Activated CD4-positive, alpha-beta T cell treated with anti-CD3 and anti-CD28 coated beads, Interleukin-2, amount 10 ng/mL, durations not matched to agents 24 days and 14 days (primary cell): Measurements from ENCODE around the gene LZTS3. TPM values are rescaled to one million over a fixed set of nuclear protein-coding genes. Genes with fewer than 3 reads are reported as not detected.
"Not testable (repeated sequence)": the region's sequence is repeated elsewhere in the genome, so short reads cannot be mapped to it uniquely, and the experiment has no call there.

Source experiments
- DNase-seq: peaks from one replicate; pipeline ENCODE4 v3.0.0; 2022
- H3K27ac Mint-ChIP-seq: one replicate; pipeline ENCODE4 v1.8.0; 2022; ENCODE audit warnings: mild to moderate bottlenecking, mixed read lengths
- H3K27me3 Mint-ChIP-seq: one replicate; pipeline ENCODE4 v1.8.0; 2022; ENCODE audit warnings: mixed read lengths
- H3K36me3 Mint-ChIP-seq: one replicate; pipeline ENCODE4 v1.8.0; 2022; ENCODE audit warnings: low read depth, mild to moderate bottlenecking, mixed read lengths
- H3K4me1 Mint-ChIP-seq: one replicate; pipeline ENCODE4 v1.8.0; 2021; ENCODE audit warnings: mixed read lengths
- H3K4me3 Mint-ChIP-seq: one replicate; pipeline ENCODE4 v1.8.0; 2022; ENCODE audit warnings: mild to moderate bottlenecking, moderate library complexity, mixed read lengths
- H3K9me3 Mint-ChIP-seq: one replicate; pipeline ENCODE4 v1.8.0; 2021; ENCODE audit warnings: mixed read lengths
- intact Hi-C: fragments of 100-400 bp; cut with micrococcal nuclease; formaldehyde crosslinking; loops from one replicate; pipeline ENCODE4 v1.15.1; 2023
- total RNA-seq: library from RNA; stranded (reverse); gene quantifications from 2 replicates; pipeline ENCODE4 v1.2.3, GENCODE V29; 2022

The LZTS3 gene
- total RNA-seq, 1 donor from 2014 or later: 0.54 TPM

- intact Hi-C loops, H3K4me3 Mint-ChIP-seq, DNase-seq, H3K27ac Mint-ChIP-seq, H3K9me3 Mint-ChIP-seq, H3K27me3 Mint-ChIP-seq: not testable (repeated sequence)
- Mint-ChIP-seq H3K36me3 (peaks cover 43% of the 10 kb centered on the region), H3K4me1 (peaks cover 31% of the 10 kb centered on the region)
Measured at GRCh38 chr20:3125776-3126526, 47.4 kb downstream of the LZTS3 start.

- DNase-seq, H3K4me3 Mint-ChIP-seq, intact Hi-C loops, H3K9me3 Mint-ChIP-seq, H3K27ac Mint-ChIP-seq, H3K27me3 Mint-ChIP-seq: not testable (repeated sequence)
- Mint-ChIP-seq H3K36me3 (peaks cover 48% of the 10 kb centered on the region), H3K4me1 (peaks cover 35% of the 10 kb centered on the region)
Measured at GRCh38 chr20:3124773-3125560, 48.4 kb downstream of the LZTS3 start.

- H3K9me3 Mint-ChIP-seq, H3K27ac Mint-ChIP-seq, H3K4me3 Mint-ChIP-seq, DNase-seq, H3K27me3 Mint-ChIP-seq, intact Hi-C loops: not testable (repeated sequence)
- Mint-ChIP-seq H3K36me3 (peaks cover 48% of the 10 kb centered on the region), H3K4me1 (peaks cover 35% of the 10 kb centered on the region)
Measured at GRCh38 chr20:3124163-3124562, 49.2 kb downstream of the LZTS3 start.

GRCh38 chr20:3123542-3123941 lies 49.8 kb downstream of the LZTS3 start:
- no peaks in the 10 kb centered on the region for H3K27me3 Mint-ChIP-seq
- DNase-seq: no peak
- H3K36me3 Mint-ChIP-seq: peaks cover 50% of the 10 kb centered on the region
- H3K4me1 Mint-ChIP-seq: peaks cover 32% of the 10 kb centered on the region
- no peaks in the 10 kb centered on the region for H3K9me3 Mint-ChIP-seq
- no peak overlapping the region for H3K4me3 Mint-ChIP-seq
- H3K27ac Mint-ChIP-seq: peak overlapping the region; percentile 84
- intact Hi-C loops: loop anchor here (2.0 kb wide), 1 partner anchor 33 kb away; no protein-coding TSS in a partner anchor

GRCh38 chr20:3121955-3122610 lies 51.3 kb downstream of the LZTS3 start:
- H3K4me3 Mint-ChIP-seq: peak overlapping the region; percentile 69
- H3K27me3 Mint-ChIP-seq: no peaks in the 10 kb centered on the region
- H3K27ac Mint-ChIP-seq: peak overlapping the region; percentile 82
- intact Hi-C loops: loop anchor here (2.0 kb wide), 1 partner anchor 35 kb away; no protein-coding TSS in a partner anchor
- peaks cover 48% of the 10 kb centered on the region for H3K36me3 Mint-ChIP-seq
- H3K9me3 Mint-ChIP-seq: no peaks in the 10 kb centered on the region
- no peak for DNase-seq
- peaks cover 34% of the 10 kb centered on the region for H3K4me1 Mint-ChIP-seq

- DNase-seq: peak; percentile 79
- H3K36me3 Mint-ChIP-seq: peaks cover 45% of the 10 kb centered on the region
- no peaks in the 10 kb centered on the region for H3K9me3 Mint-ChIP-seq
- no peaks in the 10 kb centered on the region for H3K27me3 Mint-ChIP-seq
- H3K4me3 Mint-ChIP-seq: peak overlapping the region; percentile 69
- H3K27ac Mint-ChIP-seq: peak overlapping the region; percentile 82
- intact Hi-C loops: no loop called here
- peaks cover 34% of the 10 kb centered on the region for H3K4me1 Mint-ChIP-seq
Measured at GRCh38 chr20:3121271-3121911, 52.0 kb downstream of the LZTS3 start.

GRCh38 chr20:3119044-3119443 lies 54.3 kb downstream of the LZTS3 start:
- intact Hi-C loops: loop anchor here (5.0 kb wide), 1 partner anchor 37 kb away; the partner anchor contains the start of gene AVP
- H3K27ac Mint-ChIP-seq: no peak overlapping the region
- H3K36me3 Mint-ChIP-seq: peaks cover 38% of the 10 kb centered on the region
- no peaks in the 10 kb centered on the region for H3K27me3 Mint-ChIP-seq
- no peak for DNase-seq
- no peaks in the 10 kb centered on the region for H3K9me3 Mint-ChIP-seq
- peaks cover 35% of the 10 kb centered on the region for H3K4me1 Mint-ChIP-seq
- no peak overlapping the region for H3K4me3 Mint-ChIP-seq

- not testable (repeated sequence) for H3K4me3 Mint-ChIP-seq, H3K9me3 Mint-ChIP-seq, H3K27me3 Mint-ChIP-seq, H3K27ac Mint-ChIP-seq
- intact Hi-C loops: loop anchor here (1.0 to 5.0 kb wide), 2 partner anchors 36 to 198 kb away; partner anchors contain the start of gene AVP
- Mint-ChIP-seq H3K4me1 (peaks cover 29% of the 10 kb centered on the region), H3K36me3 (peaks cover 37% of the 10 kb centered on the region)
- DNase-seq: peak; percentile 85
Measured at GRCh38 chr20:3117839-3118379, 55.4 kb downstream of the LZTS3 start.

- Mint-ChIP-seq H3K4me3 (no peak overlapping the region), H3K27ac (no peak overlapping the region), H3K27me3 (no peaks in the 10 kb centered on the region)
Measured at GRCh38 chr20:3116341-3116740, 57.0 kb downstream of the LZTS3 start.

GRCh38 chr20:3115190-3116107 lies 57.9 kb downstream of the LZTS3 start:
- Mint-ChIP-seq H3K36me3 (peaks cover 24% of the 10 kb centered on the region), H3K9me3 (no peaks in the 10 kb centered on the region), H3K27ac (no peak overlapping the region), H3K27me3 (no peaks in the 10 kb centered on the region), H3K4me3 (no peak overlapping the region), H3K4me1 (peaks cover 5% of the 10 kb centered on the region)
- DNase-seq: peak; percentile 74
- intact Hi-C loops: loop anchor here (1.0 to 5.0 kb wide), 2 partner anchors 33 to 61 kb away; partner anchors contain the start of gene AVP

More at GRCh38 chr20:3116341-3116740, 57.0 kb downstream of the LZTS3 start:
- H3K4me1 Mint-ChIP-seq: peaks cover 13% of the 10 kb centered on the region
- H3K9me3 Mint-ChIP-seq: no peaks in the 10 kb centered on the region
- intact Hi-C loops: loop anchor here (5.0 kb wide), 1 partner anchor 34 kb away; the partner anchor contains the start of gene AVP
- peaks cover 31% of the 10 kb centered on the region for H3K36me3 Mint-ChIP-seq
- no peak for DNase-seq
